Activated effector memory CD4-positive, alpha-beta T cell treated with anti-CD3 and anti-CD28 coated beads, Interleukin-2, amount 50 U/mL, for 16 hours (primary cell): ENCODE results near the gene NCAN.

ENCODE experiments used
- DNase-seq: peaks from one replicate; pipeline ENCODE4 v3.0.0-alpha.2; 2020

NCAN gene

DNA sequence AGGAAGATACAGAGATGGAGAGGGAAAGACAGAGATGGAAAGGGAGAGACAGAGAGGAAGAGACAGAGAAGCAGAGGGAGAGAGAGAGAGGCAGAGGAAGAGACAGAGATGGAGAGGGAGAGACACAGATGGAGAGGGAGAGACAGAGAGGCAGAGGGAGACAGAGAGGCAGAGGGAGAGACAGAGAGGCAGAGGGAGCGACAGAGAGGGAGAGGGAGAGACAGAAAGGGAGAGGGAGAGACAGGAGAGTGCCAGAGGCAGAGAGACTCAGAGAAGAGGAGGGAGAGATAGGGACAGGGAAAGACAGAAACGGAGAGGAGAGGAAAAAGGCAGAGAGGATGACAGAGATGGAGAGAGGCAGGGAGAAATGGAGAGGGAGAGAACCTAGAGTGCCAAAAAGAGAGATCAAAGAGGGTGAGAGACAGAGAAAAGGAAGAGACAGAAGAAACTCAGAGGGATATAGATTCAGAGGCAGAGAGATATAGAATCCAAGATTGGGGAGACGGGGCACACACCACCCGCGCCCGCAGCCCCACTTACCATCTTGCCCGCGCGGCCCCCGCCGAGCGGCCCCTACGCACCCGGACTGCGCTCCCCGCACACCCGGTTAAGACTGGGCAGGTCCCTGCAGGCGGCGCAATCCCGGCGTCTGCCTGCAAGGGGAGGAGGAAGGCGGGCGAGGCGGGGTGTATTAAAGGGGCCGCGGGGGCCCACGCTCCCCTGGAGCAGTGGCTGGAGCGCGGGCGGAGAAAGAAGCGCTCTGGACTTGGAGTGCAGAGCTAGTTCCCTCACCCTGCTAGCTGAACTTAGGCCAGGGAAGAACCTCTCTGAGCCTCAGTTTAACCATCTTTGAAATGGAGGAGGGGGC lies 50.7 kb downstream of the NCAN start:
- no peak for DNase-seq

DNA sequence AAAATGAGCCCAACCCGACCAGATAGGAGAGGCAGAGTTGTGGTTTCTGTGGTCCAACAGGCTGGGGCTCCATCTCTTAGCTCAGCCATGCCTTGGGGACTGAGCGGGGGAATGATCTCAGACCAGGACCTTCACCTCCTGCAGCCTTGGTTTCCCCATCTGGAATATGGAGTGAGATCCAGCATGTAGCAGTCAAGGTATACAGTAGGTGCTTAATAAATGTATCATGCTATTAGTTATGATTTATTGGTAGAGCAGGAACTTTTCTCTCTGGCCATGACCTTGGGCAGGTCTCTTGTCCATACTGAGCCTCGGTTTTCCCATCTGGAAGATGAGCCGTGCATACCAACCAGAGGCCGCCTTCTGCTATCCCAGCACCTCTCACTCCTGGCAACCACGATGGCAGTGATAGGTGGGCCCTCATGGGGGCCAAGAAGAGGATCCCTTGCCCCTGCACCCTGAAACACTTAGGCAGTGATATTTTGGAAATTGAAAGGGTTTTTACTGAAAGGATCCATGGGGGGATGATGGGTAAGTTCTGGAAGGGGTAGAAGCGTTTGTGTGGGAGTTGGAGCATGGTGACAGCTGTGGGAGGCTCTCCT lies 52.2 kb downstream of the NCAN start:
- DNase-seq = no peak

DNA sequence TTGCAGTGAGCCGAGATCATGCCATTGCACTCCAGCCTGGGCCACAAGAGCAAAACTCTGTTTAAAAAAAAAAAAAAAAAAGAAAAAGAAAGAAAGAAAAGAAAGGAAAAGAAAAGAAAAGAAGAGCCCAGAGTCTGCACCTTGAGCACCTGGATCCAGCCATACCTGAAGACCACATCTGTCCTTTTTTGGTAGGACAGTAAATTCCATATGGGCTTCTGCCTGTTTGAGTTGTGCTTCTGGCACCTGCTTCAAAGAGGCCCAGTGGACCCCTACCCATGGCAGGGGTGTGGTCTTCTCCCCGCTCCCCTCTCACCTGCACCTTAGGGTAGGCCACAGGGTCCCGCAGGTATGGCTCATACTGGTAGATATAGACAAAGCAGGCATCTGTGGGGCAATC lies 55.5 kb downstream of the NCAN start:
- DNase-seq = no peak

DNA sequence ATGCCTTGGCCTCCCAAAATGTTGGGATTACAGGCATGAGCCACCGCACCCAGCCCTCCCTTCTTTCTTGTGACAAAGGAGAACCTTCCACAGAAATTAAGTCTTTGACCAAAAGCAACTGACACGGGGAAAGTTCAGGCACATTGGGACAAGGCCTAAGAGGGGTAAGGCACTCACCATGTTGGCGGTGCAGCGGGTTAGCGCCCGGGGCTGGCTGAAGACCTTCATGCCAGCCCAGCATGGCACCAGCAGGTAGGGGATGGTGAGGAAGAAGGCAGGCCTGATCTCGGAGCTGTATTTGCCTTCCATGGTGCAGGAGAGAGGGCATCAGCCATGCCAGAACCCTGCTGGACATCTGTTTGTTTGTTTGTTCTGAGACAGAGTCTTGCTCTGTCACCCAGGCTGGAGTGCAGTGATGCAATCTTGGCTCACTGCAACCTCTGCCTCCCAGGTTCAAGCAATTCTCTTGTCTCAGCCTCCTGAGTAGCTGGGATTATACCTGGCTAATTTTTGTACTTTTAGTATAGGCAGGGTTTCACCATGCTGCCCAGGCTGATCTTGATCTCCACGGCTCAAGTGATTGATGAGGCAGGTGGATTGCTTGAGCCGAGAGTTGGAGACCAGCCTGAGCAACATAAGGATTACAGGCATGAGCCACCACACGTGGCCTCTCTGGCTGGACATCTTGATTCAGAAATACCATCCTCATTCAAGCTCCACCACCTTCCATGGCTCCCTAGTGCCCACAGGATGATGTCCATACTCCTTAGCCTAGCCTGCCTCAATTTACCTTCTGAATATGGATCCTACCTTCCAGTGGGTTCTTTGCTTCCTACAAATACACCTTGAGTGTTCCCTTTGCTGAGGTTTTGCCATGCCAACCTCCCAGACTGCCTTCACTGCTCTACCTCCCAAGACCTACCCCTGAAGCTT lies 57.0 kb downstream of the NCAN start:
- DNase-seq = no peak

DNA sequence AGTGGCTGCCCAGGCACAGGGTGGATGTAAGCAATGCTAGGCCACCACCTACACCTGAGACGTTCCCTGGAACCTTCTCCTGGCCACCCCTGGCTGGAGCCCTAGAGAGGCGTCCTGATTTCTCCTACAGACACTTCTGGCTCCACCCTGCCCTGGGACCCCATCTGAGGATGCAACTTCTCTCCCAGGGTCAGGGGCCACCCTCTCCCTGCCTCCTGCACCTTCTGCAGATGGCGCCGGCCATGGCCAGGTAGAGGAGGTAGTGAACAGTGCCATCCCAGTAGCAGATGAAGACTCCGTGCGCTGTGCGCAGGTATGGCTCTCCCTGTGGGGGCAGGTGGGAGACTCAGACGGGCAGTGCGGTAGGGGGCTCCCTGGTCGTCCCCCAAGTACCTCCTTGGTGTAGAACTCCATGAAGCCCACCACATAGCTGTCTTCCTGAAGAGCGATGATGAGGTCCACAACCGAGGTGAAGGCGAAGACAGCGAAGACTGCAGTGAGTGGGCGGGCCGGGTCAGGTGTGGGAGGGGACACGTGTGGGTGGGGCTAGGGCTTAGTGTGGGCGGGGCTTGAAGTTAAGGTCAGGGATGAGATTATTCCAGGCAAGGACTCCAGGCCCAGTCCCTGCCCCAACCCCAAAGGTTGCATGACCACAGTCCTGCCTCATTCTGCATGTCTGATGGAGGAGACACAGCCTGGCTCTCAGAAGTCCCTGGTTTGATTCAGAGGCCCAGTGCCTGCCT lies 58.4 kb downstream of the NCAN start:
- no peak for DNase-seq

DNA sequence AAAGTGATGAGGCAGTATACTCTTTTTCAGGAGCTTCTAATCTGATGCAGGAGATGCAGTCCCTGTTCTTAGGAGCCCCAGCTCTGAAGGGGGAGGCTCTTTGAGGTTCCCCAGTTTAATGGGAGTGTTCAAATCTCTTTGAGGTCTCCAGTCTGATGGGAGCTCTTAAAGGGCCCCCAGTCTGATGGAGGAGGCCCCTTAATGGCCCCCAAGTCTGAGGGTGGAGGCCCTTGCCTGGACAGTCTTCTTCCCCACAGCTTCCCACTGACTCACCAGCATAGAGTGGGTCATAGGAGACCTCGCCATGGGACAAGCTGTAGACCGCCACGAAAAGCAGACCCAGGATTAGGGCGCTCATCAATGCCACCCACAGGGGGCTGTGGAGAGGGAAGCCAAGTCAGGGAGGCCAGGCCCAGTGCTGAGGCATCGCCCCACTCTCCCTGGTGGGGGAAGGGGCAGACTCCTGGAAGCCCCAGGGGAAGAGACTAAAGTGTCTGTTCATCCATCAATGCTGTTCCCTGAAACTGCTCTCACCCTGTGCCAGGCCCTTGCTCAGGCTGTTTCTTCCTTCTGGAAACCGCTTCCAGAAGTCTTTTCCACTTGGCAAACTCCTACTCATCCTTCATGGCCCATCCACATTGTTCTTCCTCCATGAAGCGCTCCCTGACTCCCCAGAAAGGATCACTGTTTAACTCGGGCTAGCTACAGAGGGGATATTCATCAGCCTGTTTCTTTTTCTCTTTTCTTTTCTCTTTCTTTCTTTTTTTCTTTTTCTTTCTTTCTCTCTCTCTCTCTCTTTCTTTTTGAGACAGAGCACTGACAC lies 59.2 kb downstream of the NCAN start:
- no peak for DNase-seq

DNA sequence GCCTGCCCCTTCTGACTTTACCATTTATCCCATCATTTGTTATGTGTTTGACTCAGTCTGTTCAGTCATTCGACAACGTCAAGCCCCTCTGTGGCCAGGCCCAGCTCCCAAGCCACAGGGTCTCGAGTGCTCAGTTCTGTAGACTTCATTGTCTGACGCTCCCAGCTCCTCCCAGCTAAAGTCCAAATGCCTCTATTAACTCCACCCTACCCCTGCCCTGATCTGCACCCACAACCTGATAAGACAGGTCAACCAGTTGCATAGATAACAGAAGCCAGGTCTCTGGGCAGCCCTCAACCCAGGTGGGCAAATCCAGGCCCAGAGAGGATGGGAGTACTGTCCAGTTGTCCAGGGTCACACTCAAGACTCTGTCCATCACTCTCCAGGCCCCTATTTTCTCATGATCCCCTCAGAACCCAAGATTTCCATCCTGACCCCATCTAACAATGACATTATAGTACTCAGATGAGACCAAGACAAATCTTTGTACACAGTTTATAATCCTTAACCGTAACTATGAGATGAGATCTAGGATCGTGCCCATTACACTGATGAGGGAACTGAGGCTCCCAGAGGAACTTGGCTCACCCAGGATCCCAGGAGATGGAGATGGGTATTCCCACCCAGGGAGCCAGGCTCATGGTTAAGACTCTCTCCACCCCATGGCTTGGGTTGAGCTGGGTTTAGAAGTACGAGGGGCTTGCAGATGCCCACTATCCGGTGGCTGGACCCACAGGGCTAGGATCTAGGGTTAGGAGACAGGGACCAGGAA lies 60.3 kb downstream of the NCAN start:
- no peak for DNase-seq

DNA sequence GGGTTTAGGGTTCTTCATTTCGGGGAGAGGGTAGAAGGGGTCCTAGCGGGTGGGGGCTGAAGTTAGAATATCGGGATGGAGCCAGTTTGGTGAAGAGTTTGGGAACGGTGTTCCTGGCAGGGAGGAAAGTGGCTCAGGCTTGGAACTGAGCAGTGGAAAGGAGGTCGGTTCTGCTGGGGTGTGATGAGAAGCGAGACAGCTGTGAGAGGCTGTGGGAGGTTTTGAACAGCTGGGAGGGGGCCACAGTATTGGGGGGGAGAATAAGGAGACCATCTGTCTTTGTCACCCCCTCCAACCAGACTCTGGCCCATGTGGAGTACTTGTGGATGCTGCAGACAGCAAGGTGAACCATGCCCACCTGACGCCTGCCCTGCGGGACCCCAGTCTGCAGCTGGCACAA lies 62.4 kb downstream of the NCAN start:
- DNase-seq = no peak

DNA sequence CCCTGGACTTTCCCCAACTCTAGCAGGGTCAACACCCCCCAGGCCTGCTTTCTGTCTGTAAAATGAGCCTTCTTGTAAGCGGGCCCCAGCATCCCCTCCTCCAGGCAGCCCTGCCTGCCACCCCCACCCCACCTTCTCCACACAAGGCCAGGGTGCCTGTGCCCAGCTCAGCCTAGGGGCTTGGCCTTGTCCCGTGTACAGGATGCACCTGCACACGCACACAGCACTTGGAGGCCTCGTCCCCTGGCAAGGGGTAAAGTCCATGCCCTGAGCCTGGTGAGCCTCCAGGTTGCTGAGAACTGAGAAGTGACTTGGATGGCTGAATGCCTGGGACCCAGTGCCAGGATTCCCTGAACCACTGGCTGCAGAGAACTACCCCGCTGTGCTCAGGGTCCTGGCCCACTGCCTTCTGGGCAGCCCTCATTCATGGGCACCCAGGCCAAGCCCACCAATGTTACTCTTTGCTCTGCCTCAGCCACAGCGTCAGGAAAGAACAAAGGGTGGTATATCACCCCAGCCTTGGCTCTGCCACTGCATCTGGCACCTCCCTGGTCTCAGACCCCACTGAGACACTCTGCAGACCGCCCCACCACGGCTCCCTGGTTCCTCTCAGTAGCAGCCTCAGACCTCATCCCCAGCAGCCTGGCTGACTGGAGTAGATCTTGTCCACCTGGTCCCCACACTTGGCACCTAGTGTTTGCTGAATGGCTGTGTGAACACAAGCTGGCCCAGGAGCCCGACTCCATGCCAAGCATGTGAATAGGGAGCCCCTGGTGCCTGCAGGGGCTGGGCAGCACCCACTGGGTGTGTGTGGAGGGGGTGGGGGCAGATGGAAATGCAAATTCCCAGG lies 63.2 kb downstream of the NCAN start:
- DNase-seq = no peak

DNA sequence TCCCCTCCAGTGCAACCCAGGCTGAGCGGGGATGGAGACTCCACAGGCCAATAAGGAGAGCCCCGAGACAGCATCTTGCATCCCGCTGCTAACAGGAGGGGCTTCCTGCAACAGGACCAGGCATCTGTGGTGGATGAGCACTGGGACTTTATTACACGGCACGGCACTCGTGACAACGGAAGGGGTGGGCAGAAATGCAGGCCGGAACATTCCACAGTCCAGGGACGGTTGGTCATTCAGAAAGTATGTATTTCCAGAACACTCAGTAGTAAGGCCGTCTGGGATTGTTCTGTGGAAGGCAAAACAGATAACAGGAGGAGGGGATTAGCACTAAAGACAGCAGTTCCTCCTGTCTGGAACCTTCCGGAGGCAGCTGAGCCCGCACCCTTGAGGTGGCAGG lies 64.6 kb downstream of the NCAN start:
- no peak for DNase-seq

DNA sequence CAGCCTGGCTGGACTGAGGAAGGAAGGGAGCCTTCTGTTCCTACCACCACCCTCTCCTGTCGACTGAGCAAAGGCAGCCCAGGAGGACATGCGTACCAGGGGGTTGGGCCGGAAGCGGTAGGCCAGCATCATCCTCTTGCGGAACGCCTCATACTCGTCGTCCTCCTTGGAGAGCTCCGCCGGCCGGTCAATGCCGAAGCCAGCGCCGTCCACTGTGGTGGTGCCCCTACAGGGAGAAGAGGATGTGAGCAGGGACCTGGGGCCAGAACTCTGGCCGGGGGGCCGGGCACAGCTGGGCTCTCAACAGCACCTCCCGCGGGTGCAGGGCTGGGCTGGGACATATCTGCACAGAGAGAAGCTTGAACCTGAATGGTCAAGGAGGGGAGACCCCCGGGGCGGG lies 65.1 kb downstream of the NCAN start:
- DNase-seq = no peak

DNA sequence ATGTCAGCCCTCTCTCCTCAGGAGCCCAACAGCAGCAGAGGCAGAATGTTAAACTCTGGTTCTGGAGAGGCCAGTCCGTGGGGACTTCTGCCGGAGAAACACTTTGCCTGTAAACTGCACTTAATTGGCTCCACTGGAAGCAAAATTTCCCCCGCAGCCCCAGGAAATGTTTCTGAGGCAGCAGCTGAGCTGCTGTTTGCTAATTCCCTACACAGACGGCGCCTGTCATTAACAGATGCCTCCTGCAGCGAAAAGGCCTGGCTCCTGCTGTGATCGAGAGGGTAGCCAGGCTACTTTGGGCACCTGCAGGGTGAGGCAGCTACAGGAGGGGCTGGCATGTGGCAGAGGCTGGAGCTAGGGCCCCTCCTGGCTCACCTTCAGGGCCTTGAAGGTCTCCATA lies 66.6 kb downstream of the NCAN start:
- DNase-seq = no peak

DNA sequence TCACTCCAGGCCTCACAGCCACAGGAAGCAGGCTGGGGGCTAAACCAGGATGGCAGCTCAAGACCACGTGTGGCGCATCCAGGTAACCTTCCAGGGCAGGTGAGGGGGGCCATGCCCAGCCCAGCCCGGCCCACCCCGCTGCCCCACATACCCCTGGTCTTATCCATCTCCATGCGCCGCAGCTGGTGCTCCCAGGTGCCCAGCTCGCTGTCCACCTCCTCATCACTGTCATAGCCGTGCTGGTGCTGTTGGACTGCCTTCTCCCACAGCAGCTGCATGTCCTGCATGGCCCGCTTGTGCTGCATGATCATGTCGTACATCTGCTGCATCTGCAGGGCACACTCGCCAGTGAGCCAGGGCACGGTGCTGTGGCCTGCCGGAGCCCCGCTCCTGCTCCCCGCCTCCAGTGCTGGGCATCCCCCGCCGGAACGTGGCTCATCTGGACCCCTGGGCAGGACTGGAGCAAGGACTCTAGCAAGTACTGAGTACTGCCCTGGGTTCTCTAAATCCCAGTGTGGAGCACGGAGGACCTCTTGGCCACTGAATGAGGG lies 67.4 kb downstream of the NCAN start:
- DNase-seq = no peak

DNA sequence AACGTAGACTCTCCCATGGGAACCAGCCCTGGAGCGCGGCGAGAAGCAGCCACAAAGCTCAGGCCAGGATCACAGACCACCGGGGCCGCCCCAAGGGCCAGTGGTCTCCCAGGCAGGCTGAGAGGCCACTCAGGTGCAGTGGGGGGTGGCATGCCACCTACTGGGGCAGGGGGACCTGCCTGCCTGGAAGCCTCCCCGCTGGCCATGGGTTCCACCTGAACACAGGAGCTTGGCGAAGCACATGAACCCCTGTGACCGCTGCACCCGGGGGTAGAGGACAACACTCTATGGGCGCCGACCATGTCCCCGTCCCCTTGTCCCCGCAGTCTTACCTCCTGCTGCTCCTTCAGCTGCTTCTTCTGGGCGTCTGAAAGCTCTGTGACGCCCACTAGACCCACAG lies 68.1 kb downstream of the NCAN start:
- no peak for DNase-seq

DNA sequence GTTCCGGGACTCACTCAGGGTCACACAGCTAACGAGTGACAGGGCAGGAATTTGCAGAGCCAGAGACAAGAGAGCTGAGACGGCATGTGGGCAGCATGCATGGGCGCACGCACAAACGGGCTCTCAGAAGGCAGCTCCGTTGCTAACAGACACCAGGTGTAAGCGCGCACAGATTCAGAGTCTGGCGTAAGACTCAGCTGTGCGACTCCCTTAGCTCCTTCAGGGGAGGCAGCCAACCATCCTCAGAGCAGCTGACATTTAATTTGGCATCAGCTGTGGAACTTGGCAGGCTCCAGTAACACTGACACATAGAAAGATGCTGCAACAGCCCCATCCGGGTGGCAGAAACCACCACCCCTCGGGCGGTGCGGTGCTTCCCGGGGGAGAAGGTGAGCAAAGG lies 68.8 kb downstream of the NCAN start:
- no peak for DNase-seq

DNA sequence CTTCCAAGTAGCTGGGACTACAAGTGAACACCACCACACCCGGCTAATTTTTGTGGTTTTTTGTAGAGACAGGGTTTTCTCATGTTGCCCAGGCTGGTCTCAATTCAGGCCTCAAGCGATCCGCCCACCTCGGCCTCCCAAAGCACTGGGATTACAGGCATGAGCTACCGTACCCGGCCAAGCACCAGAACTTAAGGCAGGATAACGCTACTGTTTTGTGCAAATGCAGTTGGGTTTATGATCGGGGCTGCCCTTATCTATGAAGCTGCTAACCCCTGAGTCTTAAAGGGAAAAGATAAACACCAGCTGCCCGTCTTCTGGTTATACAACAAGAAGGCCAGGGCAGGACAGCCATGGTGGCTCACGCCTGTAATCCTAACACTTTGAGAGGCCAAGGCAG lies 73.9 kb downstream of the NCAN start:
- no peak for DNase-seq

DNA sequence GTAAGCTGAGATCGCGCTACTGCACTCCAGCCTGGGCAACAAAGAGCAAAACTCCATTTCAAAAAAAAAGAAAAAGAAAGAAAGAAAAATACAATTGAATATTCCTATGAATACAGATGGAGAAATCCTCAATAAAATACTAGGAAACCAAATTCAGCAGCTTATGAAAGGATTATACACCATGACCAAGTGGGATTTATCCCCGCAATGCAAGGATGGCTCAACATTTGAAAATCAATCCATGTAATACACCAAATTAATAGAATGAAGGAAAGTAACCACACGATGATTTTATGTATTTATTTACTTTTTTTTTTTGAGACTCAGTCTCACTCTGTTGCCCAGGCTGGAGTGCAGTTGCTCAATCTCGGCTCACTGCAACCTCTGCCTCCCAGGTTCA lies 80.8 kb downstream of the NCAN start:
- no peak for DNase-seq

DNA sequence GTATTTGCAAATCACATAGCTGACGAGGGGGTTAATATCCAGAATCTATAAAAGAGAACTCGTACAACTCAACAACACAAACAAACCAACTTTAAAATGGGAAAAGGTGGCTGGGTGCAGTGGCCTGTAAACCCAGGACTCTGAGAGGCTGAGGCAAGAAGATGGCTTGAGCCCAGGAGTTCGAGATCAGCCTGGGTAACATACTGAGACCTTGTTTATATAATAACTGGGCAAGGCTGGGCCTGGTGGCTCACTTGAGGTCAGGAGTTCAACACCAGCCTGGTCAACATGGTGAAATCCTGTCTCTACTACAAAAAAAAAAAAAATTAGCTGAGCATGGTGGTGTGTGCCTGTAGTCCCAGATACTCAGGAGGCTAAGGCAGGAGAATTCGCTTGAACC lies 83.2 kb downstream of the NCAN start:
- DNase-seq = no peak

DNA sequence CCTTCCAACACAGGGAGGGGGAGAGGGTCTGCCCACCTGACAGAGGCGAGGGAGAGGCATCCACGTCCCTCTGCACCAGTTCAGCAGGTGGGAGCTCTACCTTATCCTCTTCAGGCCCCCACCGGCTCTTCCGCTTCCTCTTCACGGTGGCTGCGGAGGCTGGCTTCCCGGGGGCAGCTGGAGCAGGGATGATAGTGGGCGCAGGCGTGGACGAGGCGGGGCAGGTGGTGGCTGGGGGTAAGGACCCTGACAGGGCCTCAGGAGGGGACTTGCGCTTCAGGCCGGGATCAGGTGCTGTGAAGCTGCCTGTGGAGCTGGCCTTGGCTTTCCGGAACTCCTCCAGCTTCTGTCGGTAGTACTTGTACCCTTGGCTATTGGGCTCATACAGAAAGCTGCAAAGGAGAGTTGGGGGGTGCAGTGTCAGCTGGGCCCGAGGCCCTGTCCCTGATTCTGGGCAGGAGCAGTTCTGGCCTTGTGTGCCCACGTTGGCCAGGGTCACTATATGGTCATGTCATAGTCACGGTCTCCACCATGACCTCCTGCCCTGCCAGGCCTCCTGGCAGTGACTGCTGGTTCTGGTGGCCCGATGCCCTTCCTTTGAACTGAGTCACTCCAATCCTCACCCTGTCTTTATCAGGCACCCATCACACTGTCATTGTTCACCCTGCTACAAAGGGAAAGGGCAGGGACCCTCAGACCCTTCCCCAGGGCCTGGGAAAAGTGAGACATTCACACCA lies 85.4 kb downstream of the NCAN start:
- no peak for DNase-seq
